Retinal pigment epithelial cell (primary cell): Measurements from ENCODE around the gene AGFG2.

Source experiments
- DNase-seq: peaks from one replicate; pipeline ENCODE4 v3.0.0-alpha.2; 2010; ENCODE audit warnings: low read depth
- H3K4me3 ChIP-seq: 2 replicates; pipeline ENCODE4 v1.5.1; 2011; ENCODE audit warnings: mild to moderate bottlenecking, low read length, control low read depth, moderate library complexity
- TF ChIP-seq, protein P1 (sequence below): conservative IDR thresholded peaks from 2 replicates; pipeline ENCODE4 v1.5.1; 2011; ENCODE audit warnings: low read depth, low read length, control low read depth, inconsistent platforms

AGFG2 gene

DNA sequence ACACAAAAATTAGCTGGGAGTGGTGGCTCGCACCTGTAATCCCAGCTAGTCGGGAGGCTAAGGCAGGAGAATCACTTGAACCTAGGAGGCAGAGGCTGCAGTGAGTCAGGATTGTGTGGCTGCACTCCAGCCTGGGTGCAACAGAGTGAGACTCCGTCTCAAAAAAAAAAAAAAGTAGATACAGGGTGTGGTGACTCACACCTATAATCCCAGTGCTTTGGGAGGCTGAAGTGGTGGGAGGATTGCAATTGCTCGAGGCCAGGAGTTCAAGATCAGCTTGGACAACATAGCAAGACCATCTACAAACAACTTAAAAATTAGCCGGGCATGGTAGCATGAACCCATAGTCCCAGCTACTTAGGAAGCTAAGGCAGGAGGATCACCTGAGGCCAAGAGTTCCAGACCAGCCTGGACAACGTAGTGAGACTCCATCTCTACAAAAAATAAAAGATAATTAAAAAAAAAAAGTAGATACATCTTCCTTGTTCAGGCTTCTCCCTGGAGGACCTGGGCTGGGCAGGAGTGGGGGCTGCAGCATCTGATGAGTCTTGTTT is 75.4 kb downstream of the AGFG2 start:
- no peak for DNase-seq
- no peak overlapping the region for H3K4me3 ChIP-seq
- TF ChIP-seq, protein P1, sequence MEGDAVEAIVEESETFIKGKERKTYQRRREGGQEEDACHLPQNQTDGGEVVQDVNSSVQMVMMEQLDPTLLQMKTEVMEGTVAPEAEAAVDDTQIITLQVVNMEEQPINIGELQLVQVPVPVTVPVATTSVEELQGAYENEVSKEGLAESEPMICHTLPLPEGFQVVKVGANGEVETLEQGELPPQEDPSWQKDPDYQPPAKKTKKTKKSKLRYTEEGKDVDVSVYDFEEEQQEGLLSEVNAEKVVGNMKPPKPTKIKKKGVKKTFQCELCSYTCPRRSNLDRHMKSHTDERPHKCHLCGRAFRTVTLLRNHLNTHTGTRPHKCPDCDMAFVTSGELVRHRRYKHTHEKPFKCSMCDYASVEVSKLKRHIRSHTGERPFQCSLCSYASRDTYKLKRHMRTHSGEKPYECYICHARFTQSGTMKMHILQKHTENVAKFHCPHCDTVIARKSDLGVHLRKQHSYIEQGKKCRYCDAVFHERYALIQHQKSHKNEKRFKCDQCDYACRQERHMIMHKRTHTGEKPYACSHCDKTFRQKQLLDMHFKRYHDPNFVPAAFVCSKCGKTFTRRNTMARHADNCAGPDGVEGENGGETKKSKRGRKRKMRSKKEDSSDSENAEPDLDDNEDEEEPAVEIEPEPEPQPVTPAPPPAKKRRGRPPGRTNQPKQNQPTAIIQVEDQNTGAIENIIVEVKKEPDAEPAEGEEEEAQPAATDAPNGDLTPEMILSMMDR, result no peak
